ENCODE data around the gene ENTPD3.
"Not testable (repeated sequence)": the region's sequence is repeated elsewhere in the genome, so short reads cannot be mapped to it uniquely, and the experiment has no call there.

DNA sequence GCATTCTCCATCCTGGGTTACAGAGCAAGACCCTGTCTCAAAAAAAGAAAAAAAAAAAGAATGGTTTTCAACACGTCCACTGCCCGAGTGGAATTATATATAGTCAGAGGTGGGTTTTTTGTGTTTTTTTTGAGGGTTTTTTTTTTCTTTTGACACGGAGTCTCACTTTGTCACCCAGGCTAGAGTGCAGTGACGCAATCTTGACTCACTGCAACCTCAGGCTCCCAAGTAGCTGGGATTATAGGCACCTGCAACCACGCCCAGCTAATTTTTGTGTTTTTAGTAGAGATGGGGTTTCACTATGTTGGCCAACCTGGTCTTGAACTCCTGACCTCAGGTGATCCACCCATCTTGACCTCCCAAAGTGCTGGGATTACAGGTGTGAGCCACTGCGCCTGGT lies 73.5 kb downstream of the ENTPD3 start:
- not testable (repeated sequence) for TF ChIP-seq EZH2 (IDR thresholded peaks at IDR 0.05; ENCODE audit: low read depth, low read length, severe bottlenecking); EP300 (IDR thresholded peaks at IDR 0.05; ENCODE audit: borderline replicate concordance in 1 of 2, low read depth in 2 of 2, low read length in 2 of 2)
